ENCODE measurements around the gene MAP3K21. TPM values are rescaled to one million over a fixed set of nuclear protein-coding genes. Genes with fewer than 3 reads are reported as not detected.

MAP3K21 gene
- polyA plus RNA-seq (ENCODE audit: insufficient read length) = 0.27 TPM

DNA sequence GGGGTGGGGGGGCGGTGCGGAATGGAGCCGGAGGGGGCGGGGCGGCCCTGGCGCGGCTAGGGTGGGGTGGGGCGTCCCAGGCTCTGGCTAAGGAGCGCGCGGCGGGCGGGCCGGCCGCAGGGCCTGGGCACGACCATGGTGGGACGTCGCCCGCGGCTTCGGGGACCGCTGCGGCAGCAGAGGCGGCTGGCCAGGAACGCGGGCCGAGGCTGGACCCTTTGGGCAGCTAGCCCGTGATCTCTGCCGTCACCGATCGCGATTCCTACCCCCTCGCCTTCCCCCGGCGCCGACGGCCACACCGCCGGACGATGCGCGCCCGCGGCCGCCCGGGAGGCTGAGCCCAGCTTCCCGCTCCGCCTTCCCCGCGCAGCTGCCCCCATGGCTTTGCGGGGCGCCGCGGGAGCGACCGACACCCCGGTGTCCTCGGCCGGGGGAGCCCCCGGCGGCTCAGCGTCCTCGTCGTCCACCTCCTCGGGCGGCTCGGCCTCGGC is at the start of gene MAP3K21:
Gene MAP3K21, plus strand, starts transcription at position 74 of the 491 bp plus-strand sequence. Its CDS starts 305 bp downstream, at position 379.
- DNase-seq = no peak

GRCh38 chr1:233278631-233279030 is 48.9 kb upstream of the MAP3K21 start:
- DNase-seq = no peak

GRCh38 chr1:233279971-233280370 is 47.6 kb upstream of the MAP3K21 start:
- no peak for DNase-seq

DNA sequence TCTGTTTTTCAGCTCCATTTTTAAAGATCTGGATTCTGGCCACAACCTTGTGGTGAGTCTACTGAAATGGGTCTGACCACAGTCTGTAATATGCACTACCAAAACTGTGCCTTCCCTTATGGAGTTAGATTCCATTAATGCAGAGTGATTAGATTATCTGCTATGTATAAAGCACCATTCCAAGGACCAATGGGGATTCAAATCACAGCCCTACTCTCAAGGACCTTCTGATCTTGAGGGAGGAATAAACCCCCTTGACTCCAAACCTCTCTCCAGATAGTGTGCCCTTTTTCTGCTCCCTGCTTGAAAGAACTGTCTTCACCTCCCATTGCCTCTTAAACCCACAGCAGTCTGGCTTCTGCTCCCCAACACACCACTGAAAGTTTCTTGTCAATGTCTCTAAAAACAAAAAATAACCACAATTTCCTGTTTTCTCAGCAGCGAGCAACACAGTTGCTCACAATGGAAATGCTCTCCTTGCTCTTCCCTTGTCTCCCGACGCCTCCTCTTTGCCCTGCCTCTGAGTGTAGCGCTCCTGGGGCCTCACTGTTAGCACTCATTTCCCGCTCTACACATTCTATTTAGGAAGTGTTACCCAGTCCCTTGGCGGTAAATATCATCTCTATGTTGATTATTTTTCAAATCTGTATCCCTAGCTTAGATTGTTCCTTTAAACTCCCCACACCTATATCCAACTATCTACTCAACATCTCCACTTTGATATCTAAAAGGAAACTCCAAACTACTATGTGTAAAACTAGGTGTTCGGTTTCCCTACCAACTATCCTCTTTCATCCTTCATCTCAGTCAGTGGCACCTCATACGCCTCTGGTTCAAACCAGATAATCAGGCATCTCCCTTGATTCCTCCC is 45.6 kb upstream of the MAP3K21 start:
- peak; percentile 3 for DNase-seq

GRCh38 chr1:233282582-233282886 is 45.0 kb upstream of the MAP3K21 start:
- no peak for DNase-seq

GRCh38 chr1:233289676-233290075 is 37.8 kb upstream of the MAP3K21 start:
- DNase-seq = no peak

GRCh38 chr1:233290396-233291034 is 37.0 kb upstream of the MAP3K21 start:
- DNase-seq = no peak

DNA sequence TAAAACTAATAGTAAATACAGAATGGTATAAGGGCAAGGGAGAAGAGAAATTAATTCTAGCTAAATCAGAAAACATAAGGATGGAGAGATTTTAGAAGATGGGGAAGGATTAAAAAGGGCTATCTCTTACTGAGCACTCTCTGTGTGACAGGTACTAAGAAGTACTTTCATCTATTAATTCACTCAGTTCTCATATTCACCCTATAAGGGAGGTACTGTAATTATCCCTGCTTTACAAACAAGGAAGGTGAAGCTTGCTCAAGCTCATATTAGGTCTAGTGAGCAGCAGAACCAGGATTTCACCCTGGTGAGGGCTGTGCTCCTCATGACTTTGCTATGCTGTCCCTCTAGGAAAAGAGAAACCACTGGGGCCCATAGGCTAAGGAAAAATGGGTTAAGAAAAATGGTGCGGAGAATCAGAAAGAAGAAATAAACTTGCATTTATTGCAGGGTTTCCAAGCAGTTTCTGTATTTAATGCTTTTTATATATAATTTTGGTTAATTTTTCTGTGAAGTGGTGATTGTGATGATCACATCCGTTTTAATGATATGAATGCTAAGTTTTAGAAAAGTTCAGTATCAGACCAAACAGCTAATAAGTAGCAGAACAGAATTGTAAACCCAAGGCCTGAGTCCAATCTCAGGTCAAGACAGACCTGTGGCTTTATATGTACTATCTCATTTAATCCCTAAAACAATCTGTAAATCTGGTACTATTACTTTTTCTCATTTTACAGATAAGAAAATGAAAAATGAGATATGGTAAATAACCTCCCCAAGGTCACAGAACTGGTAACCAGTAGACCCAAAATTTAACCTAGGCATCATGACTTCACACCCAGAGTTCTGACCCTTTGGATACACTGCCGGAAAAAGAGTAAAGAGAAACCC is 33.7 kb upstream of the MAP3K21 start:
- DNase-seq = no peak

DNA sequence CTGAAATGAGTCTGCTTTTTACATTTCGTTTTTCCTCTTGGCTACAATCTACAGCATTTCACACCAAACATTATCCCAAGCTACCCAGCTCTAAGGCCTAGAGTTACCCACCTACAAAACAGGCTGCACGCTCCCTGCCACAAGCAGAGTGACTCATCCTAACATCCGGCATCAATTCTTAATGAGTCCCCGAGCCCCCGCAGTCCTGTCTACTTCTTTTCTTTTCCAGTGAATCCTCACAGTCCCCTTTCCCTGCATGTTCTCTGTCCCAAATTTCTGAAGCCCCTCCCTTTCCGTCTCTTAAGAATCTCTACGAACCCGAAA is 32.6 kb upstream of the MAP3K21 start:
- DNase-seq = peak; percentile 6

GRCh38 chr1:233295237-233295974 is 32.1 kb upstream of the MAP3K21 start, which contains the start of gene PCNX2:
Gene PCNX2, minus strand, starts transcription at chr1:233295725. Its CDS starts 247 bp downstream, at chr1:233295478.
- DNase-seq = peak; percentile 22

GRCh38 chr1:233295975-233296322 is 31.6 kb upstream of the MAP3K21 start:
- DNase-seq = no peak

DNA sequence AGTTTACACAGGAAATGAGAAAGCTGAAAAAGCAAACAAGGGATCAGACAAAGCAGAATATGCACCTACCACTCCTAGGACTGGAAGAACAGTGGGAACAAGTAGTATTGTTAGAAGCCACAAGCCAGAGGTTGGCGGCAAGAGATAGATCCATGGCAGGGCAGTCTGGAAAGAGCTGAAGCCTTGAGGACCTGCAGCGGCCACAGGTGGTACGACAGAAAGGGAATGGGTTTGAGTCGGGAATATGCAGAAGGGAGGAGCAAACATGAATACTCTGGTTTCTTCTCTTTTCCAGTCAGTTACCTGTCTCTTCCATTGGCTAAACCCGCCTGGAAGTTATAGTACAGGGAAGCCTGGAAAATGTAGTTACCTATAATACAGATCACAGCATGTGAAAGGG is 28.1 kb upstream of the MAP3K21 start:
- DNase-seq = no peak

- DNase-seq = no peak
These were observed 27.2 kb upstream of the MAP3K21 start for GRCh38 chr1:233300326-233300725.

DNA sequence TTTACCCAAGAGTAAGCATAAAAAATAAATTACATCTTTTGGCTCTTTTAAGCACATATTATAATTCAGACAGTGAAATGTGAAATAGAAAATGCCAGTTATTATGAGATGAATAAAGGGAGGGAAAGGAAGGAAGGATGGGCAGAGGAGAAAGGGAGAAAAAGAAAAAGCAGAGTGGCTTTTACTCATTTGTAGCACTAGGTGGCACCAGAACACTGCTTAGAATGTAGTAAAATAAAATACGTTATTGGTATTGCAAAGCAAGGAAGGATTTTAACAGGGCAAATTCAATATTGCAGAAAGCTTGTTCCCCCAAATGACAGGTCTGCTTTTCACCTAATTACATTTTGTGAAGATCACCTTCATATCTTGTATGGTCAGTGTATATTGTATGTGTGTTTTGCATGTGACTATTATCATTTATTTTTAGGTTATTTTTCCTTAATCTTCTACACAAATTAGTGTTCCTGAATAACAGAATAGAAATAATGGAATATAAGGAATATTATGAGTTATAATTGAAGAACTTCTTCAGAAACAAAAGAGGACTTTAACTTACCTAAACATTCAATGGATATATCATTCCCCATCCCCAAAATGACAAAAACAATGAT is 22.9 kb upstream of the MAP3K21 start:
- peak; percentile 15 for DNase-seq

DNA sequence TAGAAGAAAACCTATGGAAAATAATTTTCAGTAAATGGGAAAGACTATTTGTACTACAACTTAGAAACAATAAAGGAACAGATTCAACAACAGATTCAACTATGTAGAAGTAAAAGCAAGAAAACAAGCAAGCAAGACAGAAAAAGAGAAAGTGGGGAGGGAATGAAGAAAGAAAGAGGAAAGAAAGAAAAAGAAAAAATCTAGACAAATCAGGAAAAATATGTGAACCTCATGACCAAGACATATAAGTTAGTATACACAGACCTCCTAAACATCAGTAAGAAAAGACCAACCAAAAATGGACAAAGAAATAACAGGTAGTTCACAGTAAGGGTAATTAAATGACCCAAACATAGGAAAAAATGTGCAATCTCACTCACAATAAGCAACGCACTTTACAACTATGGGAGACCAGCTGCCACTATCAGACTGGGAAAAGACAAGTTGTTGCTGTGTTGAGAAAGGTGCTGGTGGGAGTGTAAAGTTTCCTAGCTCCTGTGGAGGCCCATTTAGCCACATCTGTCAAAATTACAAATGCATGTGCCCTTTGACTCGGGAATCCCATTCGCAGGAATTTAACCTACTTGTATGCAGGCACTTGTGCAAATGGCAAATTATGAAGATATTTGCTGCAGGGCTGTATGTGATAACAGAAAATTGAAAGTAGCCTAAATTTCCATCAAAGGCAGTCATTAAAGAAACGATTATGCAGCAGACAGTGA is 13.9 kb upstream of the MAP3K21 start:
- DNase-seq = no peak

DNA sequence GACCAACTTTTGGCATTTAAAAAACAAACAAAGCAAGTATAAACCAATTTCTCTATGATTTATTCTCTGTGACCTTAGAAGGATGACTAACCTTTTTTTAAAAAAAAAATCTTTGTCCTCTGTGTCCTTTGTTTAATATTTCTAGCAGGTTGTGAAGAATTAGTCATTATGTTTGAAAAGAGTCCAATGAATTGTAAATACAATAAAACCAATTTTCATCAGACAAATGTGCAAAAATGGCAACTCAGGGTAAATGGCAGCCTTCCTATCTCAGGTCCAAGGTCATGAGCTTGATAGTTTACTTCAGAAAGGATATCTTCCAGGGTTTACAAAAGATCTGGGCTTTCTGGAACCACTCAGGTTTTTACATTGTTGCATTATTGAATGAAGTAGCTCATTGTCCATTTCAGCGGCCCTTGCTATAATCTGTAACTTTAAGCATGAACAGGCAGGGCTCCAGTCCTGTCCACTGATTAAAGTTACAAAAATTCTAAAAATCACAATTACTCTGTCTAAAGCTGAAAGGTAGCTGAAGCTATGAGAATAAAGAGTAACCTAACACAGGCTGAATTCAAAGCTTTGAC is 11.7 kb upstream of the MAP3K21 start:
- no peak for DNase-seq

DNA sequence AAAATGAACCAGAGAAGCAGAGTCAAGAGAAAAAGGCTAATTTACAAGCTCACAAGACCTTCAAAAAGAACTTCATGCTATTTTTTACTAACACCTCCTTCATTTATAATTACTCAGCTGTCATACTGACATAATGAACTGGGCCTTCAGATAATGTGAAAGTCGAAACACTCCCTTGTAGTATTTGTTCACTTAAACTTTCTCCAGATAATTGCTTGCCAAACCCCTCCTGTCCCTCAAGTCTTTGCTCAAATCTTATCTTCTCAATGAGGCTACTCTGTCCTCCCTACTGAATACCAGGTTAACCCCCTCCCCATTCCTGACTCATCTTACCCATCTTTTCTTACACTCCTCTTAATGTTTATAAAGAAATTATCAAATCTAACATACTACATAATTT is 11.1 kb upstream of the MAP3K21 start:
- DNase-seq = no peak

DNA sequence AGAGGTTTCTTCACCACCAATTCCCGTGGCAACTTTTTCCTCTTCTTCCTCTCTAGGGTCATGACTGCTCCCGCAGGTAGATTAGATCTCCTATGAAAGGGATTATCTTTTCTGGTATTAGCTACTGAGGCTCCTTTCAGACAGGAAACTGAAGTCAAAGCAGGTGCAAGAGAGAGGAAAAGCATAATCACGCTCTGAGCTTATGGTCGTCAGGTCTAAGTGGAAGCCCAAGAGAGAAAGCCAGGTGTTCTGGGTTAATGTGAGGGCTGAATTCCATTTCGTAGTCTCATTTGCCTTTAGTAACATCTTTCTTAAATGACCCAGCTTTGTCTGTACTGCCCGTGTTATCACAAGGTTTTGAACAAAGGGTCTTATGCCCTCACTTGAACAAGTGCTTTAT is 8.3 kb upstream of the MAP3K21 start:
- no peak for DNase-seq

DNA sequence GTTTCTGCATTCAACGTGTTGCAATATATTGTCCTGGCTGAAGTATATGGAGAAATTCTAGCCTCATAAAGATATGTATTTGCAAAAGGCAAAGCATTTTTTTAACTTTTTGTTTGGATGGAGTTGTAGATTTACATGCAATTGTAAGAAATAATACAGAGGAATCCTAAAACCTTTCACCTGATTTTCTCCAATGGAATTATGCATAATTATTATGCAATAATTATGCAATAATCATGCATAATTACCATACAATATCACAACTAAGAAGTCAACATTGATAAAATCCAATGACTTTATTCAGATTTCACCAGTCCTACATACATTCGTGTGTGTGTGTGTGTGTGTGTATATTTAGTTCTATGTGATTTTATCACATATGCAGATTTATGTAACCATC is 7.5 kb upstream of the MAP3K21 start:
- no peak for DNase-seq

- no peak for DNase-seq
These were observed 3.8 kb upstream of the MAP3K21 start for GRCh38 chr1:233323718-233324117.

- DNase-seq = no peak
These were observed 1.2 kb upstream of the MAP3K21 start for GRCh38 chr1:233326319-233326718.

Data from hindlimb muscle (tissue), 1 donor.